GM12892 (cell line): ENCODE results near the gene SPECC1L.

ENCODE experiments used
- POLR2A ChIP-seq: IDR thresholded peaks from 2 replicates; pipeline ENCODE4 v1.6.1; 2011; ENCODE audit warnings: low read depth, low read length, control low read depth
- POLR2AphosphoS5 ChIP-seq: IDR thresholded peaks from 2 replicates; pipeline ENCODE4 v1.6.1; 2011; ENCODE audit warnings: low read depth, low read length, control low read depth

- no peak for TF ChIP-seq POLR2A
- TF ChIP-seq POLR2AphosphoS5: no peak
These were observed 11.8 kb downstream of the SPECC1L start for GRCh38 chr22:24282401-24282800.
